ENCODE results near the gene STX1B.

Gene STX1B

DNA sequence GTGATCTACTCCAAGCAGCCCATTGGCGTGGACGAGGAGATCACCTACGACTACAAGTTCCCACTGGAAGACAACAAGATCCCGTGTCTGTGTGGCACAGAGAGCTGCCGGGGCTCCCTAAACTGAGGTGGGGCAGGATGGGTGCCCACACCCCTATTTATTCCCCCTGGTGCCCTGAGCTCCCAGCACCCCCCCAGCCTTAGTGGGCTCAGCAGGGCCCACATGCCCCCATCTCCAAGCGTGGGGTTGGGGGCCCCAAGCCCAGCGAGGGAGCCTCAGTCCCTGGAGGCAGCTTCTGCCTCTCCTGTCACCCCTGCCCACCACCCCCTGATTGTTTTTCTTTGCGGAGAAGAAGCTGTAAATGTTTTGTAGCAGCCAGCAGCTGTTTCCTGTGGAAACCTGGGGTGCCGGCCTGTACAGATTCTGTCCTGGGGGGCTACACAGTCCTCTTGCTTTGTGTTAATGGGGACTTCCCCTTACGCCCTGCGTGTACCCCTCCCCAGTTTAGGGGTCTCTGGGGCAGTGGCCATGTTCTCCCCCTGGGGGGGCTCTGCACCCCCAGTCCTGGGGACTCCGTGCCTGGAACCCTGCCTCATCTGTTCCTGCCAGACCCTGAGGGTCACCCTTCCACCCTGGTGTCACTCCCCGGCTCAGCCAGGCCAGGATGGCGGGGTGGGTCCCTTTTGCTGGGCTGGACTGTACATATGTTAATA is 26.4 kb downstream of the STX1B start:
- in situ Hi-C loops (cut with HindIII; ENCODE audit: low pct_ligation_motif_present, low pct_unique_long_range_greater_than_20kb, low sequenced_read_pairs): no loop called here
- DNase-seq: no peak

DNA sequence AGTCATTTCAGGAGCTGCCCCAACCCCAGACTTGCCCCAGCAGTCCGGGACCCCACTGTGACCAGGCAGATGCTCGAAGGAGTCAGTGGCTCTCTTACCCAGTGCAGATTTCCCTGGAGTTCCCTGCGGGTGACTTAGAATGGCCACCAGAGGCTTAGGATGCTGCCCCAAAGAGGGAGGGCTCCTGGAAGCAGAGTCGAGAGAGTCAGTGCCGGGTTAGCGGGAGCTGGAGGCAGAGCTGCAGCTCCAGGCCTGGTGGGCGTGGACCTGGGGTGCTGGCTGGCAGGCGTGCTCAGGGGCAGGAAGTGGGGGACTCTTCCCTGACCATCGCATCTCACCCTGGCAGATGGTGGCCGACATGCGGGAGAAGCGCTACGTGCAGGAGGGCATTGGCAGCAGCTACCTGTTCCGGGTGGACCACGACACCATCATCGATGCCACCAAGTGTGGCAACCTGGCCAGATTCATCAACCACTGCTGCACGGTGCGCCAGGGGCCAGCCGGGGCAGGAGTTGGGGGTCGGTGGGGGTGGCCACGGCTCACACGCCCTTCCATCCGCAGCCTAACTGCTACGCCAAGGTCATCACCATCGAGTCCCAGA is 27.0 kb downstream of the STX1B start:
- no peak for DNase-seq
- in situ Hi-C loops (cut with HindIII; ENCODE audit: low pct_ligation_motif_present, low pct_unique_long_range_greater_than_20kb, low sequenced_read_pairs): no loop called here

DNA sequence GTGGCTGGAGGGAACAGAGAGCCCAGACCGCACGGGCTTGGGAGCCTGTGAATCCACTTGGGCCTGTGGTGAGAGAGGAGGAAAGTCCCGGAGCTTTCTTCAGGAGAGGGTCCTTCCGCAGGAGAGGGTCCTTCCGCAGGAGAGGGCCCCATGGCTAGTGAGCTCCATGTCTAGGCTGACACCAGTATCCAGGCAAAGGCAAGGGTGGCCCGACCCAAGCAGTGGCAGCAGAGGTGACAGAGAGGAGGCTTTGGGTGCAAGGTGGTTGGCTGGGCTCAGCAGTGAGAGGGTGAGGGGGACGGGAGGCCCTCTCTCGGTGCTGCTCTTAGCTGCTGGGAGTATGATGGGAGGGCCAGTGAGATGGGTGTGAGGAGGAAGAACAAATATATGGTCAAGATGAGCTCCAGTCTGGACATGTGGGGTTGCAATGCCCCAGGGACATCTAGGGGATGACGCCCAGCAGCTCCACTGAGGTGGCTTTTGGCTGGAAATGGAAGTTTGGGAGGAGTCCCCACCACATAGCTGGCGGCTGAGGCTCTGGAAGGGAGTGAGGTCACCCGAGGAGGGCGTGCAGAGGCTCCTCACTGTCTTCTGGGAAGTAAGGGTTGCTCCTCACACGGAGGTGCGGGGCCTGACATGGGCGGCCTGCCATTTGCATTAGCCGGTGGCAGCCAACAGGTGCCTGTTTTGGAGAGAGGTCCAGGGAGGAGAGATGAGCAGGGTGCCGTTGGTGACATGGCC is 27.7 kb downstream of the STX1B start:
- in situ Hi-C loops (cut with HindIII; ENCODE audit: low pct_ligation_motif_present, low pct_unique_long_range_greater_than_20kb, low sequenced_read_pairs): no loop called here

DNA sequence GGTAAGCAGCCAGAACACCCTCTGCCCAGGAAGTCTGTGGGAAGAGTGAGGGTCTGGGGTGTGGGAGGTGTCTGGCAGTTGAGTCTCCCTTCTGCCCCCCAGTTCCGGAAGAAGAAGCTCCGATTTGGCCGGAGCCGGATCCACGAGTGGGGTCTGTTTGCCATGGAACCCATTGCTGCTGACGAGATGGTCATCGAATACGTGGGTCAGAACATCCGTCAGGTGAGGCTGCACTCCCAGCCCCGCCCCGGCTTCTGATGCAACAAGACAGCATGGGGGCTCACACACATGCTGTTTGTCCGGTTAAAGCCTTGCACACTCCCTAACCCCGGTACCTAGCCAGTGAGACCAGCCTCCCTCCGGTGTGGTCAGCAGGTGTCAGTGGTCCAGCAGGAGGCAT is 29.5 kb downstream of the STX1B start:
- DNase-seq: no peak
- in situ Hi-C loops (cut with HindIII; ENCODE audit: low pct_ligation_motif_present, low pct_unique_long_range_greater_than_20kb, low sequenced_read_pairs): no loop called here

More for the DNA sequence above, 27.7 kb downstream of the STX1B start:
- no peak for DNase-seq

DNA sequence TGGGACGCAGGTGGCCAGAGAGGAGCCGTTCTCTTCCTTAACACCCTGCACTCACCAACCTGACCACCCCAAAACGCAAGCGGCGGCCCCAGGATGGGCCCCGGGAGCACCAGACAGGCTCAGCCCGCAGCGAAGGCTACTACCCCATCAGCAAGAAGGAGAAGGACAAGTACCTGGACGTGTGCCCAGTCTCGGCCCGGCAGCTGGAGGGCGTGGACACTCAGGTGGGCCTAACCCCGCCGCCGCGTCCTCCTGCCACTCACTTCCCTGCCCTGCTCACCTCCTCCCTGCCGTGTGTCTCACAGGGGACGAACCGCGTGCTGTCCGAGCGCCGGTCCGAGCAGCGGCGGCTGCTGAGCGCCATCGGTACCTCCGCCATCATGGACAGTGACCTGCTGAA is 30.0 kb downstream of the STX1B start:
- in situ Hi-C loops (cut with HindIII; ENCODE audit: low pct_ligation_motif_present, low pct_unique_long_range_greater_than_20kb, low sequenced_read_pairs): no loop called here
- no peak for DNase-seq

DNA sequence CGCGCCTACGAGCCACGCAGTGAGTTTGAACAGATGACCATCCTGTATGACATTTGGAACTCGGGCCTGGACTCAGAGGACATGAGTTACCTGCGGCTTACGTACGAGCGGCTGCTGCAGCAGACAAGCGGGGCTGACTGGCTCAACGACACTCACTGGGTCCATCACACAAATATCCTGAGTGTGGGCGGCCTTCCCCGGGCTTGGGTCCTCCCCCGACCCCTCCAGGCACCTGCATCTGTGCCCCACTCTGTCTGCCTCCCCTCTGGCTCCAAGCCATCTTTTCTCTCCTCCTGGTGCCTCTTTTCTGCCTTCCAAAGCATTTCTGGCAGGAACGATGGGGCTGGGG is 30.4 kb downstream of the STX1B start:
- no peak for DNase-seq
- in situ Hi-C loops (cut with HindIII; ENCODE audit: low pct_ligation_motif_present, low pct_unique_long_range_greater_than_20kb, low sequenced_read_pairs): no loop called here

DNA sequence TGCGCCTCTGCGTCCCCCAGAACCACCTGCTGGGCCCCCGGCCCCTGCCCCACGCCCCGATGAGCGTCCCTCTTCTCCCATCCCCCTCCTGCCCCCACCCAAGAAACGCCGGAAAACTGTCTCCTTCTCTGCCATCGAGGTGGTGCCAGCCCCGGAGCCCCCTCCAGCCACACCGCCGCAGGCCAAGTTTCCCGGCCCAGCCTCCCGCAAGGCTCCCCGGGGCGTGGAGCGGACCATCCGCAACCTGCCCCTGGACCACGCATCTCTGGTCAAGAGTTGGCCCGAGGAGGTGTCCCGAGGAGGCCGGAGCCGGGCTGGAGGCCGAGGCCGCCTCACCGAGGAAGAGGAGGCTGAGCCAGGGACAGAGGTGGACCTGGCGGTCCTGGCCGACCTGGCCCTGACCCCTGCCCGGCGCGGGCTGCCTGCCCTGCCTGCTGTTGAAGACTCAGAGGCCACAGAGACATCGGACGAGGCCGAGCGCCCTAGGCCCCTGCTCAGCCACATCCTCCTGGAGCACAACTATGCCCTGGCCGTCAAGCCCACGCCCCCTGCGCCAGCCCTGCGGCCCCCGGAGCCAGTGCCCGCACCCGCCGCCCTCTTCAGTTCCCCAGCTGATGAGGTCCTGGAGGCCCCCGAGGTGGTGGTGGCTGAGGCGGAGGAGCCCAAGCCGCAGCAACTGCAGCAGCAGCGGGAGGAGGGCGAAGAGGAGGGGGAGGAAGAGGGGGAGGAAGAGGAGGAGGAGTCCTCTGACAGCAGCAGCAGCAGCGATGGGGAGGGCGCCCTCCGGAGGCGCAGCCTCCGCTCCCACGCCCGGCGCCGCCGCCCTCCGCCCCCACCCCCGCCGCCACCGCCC is 31.0 kb downstream of the STX1B start:
- no peak for DNase-seq
- in situ Hi-C loops (cut with HindIII; ENCODE audit: low pct_ligation_motif_present, low pct_unique_long_range_greater_than_20kb, low sequenced_read_pairs): no loop called here

DNA sequence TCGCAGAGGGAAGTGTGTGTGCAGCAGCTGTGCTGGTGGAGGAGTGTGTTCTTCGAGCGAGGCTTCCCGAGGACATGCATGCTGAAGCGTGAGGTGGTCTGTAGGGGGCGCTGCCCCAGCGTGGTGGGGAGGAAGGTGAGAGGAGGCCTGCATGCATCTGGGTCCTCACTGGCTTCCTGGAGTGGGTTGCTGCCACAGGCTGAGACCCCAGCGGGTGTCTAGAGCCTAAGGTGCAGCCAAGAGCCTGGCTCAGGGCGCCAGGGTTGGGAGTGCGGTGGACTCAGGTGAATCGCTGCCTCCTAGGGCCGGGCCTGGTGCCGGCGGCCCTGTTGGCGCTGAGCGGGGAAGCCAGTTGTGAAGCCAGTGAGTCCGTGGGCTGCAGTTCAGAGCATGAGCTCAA is 32.9 kb downstream of the STX1B start:
- DNase-seq: peak; percentile 43
- in situ Hi-C loops (cut with HindIII; ENCODE audit: low pct_ligation_motif_present, low pct_unique_long_range_greater_than_20kb, low sequenced_read_pairs): no loop called here

DNA sequence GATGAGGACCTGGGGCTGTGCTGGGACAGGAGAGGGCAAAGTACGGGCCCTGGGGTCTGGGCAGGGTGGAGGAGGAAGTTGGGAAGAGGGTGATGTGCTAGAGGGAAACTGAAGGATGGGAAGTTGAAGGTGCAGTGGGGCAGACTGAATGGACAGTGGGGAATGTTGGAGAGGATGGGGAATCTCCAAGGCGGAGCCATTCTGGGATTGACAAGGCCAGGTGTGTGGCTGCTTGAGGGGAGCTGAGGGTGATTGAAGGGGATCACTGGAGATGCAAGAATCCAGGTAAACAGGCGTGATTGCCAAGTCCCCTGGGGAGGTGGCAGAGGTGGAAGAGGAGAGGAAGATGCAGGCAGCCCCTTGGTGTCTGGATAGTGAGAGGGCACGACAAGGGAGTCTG is 34.0 kb downstream of the STX1B start:
- DNase-seq: no peak
- in situ Hi-C loops (cut with HindIII; ENCODE audit: low pct_ligation_motif_present, low pct_unique_long_range_greater_than_20kb, low sequenced_read_pairs): no loop called here

DNA sequence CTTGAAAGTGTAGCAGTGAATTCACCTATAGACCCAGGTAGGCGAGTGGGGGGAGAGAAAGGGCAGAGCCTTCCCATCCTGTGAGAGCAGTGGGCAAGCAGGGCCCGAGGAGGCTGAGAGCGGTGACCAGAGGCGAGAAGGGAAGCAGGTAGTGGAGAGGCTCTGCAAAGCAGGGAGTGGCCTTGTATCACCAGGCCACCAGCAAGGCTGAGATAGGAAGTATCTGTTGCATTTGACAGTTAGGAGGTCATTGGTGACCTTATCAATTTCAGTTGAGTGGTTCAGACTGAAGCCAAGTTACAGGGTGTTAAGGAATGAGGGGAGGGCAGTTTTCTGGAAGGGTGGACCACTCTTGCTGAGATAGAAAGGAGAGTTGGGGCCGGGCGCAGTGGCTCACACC is 36.1 kb downstream of the STX1B start:
- in situ Hi-C loops (cut with HindIII; ENCODE audit: low pct_ligation_motif_present, low pct_unique_long_range_greater_than_20kb, low sequenced_read_pairs): no loop called here
- DNase-seq: no peak

DNA sequence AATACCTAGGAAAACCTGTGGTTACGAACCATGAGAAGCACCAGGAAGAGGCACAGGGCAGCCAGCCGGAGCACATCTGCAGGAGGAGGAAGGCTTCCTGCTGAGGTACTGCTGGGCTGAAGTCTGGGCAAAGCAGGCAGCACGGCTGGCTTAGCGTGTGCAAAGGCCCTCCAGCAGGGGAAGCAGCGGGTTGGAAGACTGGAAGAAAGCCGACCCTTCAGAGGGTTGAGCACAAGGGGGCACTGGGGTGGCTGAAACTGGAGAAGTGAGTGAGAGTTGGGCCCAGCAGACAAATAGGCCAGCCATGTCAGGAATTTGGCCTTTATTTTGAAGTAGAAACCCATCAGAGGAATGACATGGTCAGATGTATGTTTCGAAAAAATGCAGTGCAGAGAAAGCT is 37.6 kb downstream of the STX1B start:
- in situ Hi-C loops (cut with HindIII; ENCODE audit: low pct_ligation_motif_present, low pct_unique_long_range_greater_than_20kb, low sequenced_read_pairs): no loop called here
- DNase-seq: peak; percentile 24

DNA sequence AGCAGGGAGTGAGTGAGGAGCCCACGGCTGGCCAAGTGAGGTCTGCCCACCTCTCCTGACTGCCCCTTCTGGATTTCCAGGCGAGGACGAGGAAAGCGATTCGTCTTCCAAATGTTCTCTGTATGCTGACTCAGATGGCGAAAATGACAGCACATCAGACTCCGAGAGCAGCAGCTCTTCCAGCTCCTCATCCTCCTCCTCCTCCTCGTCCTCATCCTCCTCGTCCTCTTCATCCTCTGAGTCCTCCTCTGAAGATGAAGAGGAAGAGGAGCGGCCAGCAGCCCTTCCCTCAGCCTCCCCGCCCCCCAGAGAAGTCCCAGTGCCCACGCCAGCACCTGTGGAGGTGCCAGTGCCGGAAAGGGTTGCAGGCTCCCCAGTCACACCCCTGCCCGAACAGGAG is 39.1 kb downstream of the STX1B start:
- in situ Hi-C loops (cut with HindIII; ENCODE audit: low pct_ligation_motif_present, low pct_unique_long_range_greater_than_20kb, low sequenced_read_pairs): no loop called here
- no peak for DNase-seq

DNA sequence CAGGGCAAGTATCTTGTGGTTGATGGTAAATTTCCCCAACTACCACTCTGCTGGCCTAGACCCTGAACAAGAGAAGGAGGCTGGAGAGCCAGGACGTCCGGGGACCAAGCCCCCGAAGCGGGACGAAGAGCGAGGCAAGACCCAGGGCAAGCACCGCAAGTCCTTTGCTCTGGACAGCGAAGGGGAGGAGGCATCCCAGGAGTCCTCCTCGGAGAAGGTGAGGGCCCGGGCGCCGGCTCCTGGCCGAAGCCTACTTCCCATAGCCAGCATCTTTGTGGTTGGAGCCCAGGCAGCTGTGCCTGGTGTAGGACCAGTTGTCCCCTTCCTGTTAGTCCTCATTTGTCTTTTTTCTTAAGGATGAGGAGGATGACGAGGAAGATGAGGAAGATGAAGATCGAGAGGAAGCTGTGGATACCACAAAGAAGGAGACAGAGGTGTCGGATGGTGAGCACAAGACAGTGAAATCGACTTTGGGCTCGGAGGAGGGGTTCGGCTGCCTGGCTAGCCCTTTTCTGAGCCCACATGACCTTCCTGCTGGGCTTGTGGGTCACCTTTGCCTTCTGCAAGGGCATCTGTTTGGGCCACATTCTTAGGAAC is 41.1 kb downstream of the STX1B start:
- in situ Hi-C loops (cut with HindIII; ENCODE audit: low pct_ligation_motif_present, low pct_unique_long_range_greater_than_20kb, low sequenced_read_pairs): no loop called here
- no peak for DNase-seq

DNA sequence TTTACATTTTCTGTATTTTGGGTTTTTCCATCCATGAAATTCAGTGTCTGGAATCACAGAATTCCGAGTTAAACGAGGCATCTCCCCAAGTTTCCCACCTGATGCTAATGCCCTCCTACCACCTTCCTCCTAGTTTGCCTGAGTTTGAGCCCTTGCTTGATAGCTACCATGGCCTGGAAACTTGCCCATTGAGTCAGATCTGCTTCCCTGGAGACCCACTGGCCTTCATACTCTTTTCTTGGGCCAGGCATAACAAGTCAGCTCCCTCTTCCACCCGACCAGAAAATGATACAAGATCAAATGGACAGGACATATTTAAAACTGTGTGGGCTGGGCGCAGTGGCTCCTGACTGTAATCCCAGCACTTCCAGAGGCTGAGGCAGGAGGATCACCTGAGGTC is 42.6 kb downstream of the STX1B start:
- in situ Hi-C loops (cut with HindIII; ENCODE audit: low pct_ligation_motif_present, low pct_unique_long_range_greater_than_20kb, low sequenced_read_pairs): no loop called here
- no peak for DNase-seq

DNA sequence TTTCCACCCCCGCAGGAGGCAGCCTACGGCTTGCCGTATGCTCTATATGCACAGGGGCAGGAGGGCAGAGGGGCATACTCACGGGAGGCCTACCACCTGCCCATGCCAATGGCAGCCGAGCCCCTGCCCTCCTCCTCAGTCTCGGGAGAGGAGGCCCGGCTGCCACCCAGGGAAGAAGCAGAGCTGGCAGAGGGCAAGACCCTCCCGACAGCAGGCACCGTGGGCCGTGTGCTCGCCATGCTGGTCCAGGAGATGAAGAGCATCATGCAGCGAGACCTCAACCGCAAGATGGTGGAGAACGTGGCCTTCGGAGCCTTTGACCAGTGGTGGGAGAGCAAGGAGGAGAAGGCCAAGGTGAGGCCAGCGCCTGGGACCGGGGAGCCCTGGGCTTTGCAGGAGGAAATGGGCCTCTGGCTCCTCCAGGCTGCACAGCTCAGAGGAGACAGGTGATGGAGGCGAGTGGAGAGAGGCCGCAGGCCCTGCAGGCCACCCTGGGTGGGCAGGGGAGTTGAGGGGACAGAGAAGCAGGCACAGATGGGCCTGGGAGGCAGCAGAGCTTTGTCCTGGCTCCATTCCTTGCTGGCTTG is 44.3 kb downstream of the STX1B start:
- in situ Hi-C loops (cut with HindIII; ENCODE audit: low pct_ligation_motif_present, low pct_unique_long_range_greater_than_20kb, low sequenced_read_pairs): no loop called here
- DNase-seq: no peak

DNA sequence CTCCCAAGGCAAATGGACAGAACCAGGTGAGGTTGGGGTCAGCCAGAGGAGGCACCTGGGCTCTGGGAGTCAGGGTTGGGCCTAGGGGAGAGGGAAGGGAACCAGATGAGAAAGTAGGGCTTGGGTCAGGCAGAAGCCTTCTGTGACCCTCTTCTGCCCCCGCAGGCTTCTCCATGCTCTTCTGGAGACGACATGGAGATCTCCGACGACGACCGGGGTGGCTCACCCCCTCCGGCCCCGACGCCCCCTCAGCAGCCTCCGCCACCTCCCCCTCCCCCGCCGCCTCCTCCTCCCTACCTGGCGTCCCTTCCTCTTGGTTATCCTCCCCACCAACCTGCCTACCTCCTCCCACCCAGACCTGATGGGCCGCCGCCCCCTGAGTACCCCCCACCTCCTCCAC is 45.0 kb downstream of the STX1B start:
- in situ Hi-C loops (cut with HindIII; ENCODE audit: low pct_ligation_motif_present, low pct_unique_long_range_greater_than_20kb, low sequenced_read_pairs): no loop called here
- DNase-seq: no peak

DNA sequence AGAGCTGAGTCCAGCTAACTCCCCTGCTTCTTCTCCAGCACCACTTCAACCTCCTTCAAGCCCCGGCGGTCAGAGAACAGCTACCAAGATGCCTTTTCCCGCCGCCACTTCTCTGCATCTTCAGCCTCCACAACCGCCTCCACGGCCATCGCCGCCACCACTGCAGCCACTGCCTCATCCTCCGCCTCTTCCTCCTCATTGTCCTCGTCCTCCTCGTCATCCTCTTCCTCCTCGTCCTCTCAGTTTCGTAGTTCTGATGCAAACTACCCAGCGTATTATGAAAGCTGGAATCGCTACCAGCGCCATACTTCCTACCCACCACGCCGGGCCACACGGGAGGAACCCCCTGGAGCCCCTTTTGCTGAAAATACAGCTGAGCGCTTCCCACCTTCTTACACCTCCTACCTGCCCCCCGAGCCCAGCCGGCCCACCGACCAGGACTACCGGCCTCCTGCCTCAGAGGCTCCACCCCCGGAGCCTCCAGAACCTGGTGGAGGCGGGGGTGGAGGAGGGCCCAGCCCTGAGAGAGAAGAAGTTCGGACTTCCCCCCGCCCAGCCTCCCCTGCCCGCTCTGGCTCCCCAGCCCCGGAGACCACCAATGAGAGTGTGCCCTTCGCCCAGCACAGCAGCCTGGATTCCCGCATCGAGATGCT is 45.7 kb downstream of the STX1B start:
- DNase-seq: no peak
- in situ Hi-C loops (cut with HindIII; ENCODE audit: low pct_ligation_motif_present, low pct_unique_long_range_greater_than_20kb, low sequenced_read_pairs): no loop called here

DNA sequence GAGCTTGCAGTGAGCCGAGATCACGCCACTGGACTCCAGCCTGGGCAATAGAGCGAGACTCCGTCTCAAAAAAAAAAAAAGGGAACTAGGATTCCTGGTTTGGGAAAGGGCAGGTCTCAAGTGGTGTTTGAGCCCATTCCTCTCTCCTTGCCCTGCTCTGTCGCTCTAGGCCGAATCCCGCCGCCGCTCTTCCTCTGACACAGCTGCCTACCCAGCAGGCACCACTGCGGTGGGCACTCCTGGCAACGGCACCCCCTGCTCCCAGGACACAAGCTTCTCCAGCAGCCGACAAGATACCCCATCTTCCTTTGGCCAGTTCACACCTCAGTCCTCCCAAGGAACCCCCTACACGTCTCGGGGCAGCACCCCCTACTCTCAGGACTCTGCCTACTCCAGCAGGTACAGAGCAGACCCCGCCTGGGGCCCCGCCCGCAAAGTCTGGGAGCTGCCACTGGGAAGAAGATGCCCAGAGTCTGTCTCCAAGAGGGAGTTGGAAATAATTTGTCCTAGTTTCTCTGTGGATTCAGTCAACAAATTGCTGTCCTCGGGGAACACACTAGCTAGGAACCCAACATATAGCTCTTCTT is 46.4 kb downstream of the STX1B start:
- in situ Hi-C loops (cut with HindIII; ENCODE audit: low pct_ligation_motif_present, low pct_unique_long_range_greater_than_20kb, low sequenced_read_pairs): no loop called here
- no peak for DNase-seq

All from ACHN (cell line).